IPS DF 4.7 (cell line): ENCODE measurements around the gene TMPRSS4.

Source experiments
- DNase-seq: peaks from one replicate; pipeline ENCODE4 v3.0.0-alpha.2; 2013; ENCODE audit warnings: low spot score; ENCODE audit errors: extremely low read depth

TMPRSS4 gene

GRCh38 chr11:118104491-118104890 is 27.6 kb downstream of the TMPRSS4 start:
- DNase-seq = no peak

- DNase-seq = no peak
These were observed 28.9 kb downstream of the TMPRSS4 start for GRCh38 chr11:118105657-118106305.

GRCh38 chr11:118106789-118107335 is 30.0 kb downstream of the TMPRSS4 start:
- no peak for DNase-seq

GRCh38 chr11:118108513-118108912 is 31.6 kb downstream of the TMPRSS4 start:
- DNase-seq = peak; percentile 14

GRCh38 chr11:118109231-118109630 is 32.4 kb downstream of the TMPRSS4 start:
- DNase-seq = no peak

GRCh38 chr11:118111019-118111743 is 34.3 kb downstream of the TMPRSS4 start:
- DNase-seq = no peak

- no peak for DNase-seq
These were observed 34.8 kb downstream of the TMPRSS4 start for GRCh38 chr11:118111744-118112035.

- DNase-seq = no peak
These were observed 36.0 kb downstream of the TMPRSS4 start for GRCh38 chr11:118112711-118113430.

GRCh38 chr11:118114266-118114665 is 37.4 kb downstream of the TMPRSS4 start:
- DNase-seq = no peak

GRCh38 chr11:118115048-118115447 is 38.2 kb downstream of the TMPRSS4 start:
- DNase-seq = no peak

GRCh38 chr11:118117790-118118601 is 41.1 kb downstream of the TMPRSS4 start:
- DNase-seq = no peak

GRCh38 chr11:118120793-118121192 is 43.9 kb downstream of the TMPRSS4 start:
- no peak for DNase-seq

GRCh38 chr11:118124929-118125535 is 48.2 kb downstream of the TMPRSS4 start:
- no peak for DNase-seq

GRCh38 chr11:118126082-118126838 is 49.4 kb downstream of the TMPRSS4 start:
- no peak for DNase-seq

GRCh38 chr11:118128310-118128709 is 51.4 kb downstream of the TMPRSS4 start:
- DNase-seq = no peak

- no peak for DNase-seq
These were observed 52.0 kb downstream of the TMPRSS4 start for GRCh38 chr11:118128721-118129470.

GRCh38 chr11:118129471-118130172 is 52.7 kb downstream of the TMPRSS4 start:
- DNase-seq = no peak

- DNase-seq = no peak
These were observed 55.7 kb downstream of the TMPRSS4 start for GRCh38 chr11:118132385-118133151.
